GM19351 (cell line): ENCODE measurements around the gene UBN2.
A peak's percentile ranks its signal among the peaks of the same experiment; 100 is the strongest.

ENCODE experiments used
- ATAC-seq: cut with Tn5 transposase; IDR thresholded peaks from one replicate; pipeline ENCODE4 v1.9.1; 2021; ENCODE audit warnings: mild to moderate bottlenecking, moderate library complexity; ENCODE audit not compliant: unreplicated experiment

Gene UBN2

GRCh38 chr7:139341058-139341775, 110.2 kb downstream of the UBN2 start, which contains the start of gene FMC1:
Gene FMC1, plus strand, starts transcription at chr7:139341337. Its CDS starts 48 bp downstream, at chr7:139341385.
- ATAC-seq = peak; percentile 60

- ATAC-seq = no peak
Measured at GRCh38 chr7:139341776-139342226, 110.8 kb downstream of the UBN2 start.

- no peak for ATAC-seq
Measured at GRCh38 chr7:139345042-139345441, 114.0 kb downstream of the UBN2 start.

DNA sequence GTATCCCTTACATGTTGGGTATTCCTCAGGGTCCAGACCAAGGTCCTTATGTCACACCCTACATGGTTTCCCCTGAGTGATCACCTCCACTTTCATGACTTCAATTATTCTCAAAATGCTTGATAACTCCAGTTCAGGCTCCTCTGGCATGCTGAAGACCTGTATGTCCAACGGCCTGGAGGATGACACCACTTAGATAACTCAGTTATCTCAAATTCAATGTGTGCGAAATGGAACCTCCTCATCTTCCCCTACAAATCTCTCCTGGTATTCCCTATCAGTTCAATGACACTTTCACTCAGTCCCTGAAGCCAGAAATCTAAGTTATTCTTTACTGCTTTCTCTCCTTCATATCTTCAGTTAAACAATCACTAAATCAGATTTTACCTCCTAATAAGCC, 120.0 kb downstream of the UBN2 start:
- ATAC-seq = no peak

DNA sequence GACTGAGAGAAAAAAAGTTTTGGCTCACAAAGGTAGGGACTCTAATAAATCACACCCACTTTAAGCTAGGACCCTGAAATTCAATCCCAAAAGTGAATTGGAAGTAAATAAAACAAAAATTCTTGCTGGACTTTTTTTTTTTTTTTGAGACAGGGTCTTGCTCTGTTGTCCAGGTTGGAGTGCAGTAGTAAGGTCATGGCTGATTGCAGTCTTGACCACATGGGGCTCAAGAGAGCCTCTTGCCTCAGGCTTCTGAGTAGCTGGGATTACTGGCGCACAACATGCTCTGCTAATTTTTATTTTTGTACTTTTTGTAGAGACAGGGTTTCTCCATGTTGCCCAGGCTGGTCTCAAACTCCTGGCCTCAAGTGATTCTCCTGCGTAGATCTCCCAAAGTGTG, 123.7 kb downstream of the UBN2 start:
- ATAC-seq = no peak

DNA sequence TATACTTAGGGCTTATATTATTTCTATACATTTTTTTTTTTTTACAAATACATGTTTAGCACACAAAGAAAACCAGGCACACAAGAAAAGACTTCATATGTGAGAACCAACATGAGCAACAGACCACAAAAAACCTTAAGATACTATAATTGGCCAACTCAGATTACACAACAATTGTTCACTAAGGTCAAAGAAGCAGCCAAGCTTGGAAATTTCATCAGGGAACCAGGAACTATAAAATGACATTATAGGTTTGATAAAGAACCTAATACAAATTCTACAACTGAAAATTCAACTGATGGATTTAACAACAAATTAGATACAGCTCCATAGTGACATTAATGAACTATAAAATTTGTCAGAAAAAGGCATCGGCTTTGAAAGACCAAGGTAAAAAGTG, 124.3 kb downstream of the UBN2 start:
- ATAC-seq = no peak
